ENCODE results near the gene APOOL. TPM values are rescaled to one million over a fixed set of nuclear protein-coding genes. Genes with fewer than 3 reads are reported as not detected.

Gene APOOL
- total and polyA plus RNA-seq, 10 of the 15 experiments (the other 5 are each of a cell fraction or from before 2014, with no cell fraction given): 4.4 to 14.7 (median 7.7) TPM

DNA sequence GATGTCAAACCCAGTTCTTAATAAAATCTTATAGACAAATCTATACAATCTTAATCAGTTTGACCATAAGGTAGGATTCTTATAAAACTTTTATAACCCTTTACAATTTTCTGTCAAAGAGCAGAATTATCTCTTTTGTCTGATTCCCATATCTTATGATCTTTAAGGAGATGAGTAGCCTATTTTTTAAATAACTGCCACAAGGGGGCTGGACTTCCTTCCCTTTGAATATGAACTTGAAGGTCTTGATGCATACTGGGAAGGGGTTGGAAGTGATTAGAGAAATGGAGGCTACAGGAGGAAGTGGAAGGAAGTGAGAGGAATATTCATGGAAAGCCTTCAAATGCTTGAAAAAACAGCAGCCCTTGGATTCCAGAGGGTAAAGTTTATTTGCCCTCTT lies 111.1 kb downstream of the APOOL start:
- ChIA-PET CTCF (interaction anchor here (1.0 to 6.6 kb wide), 5 partner anchors 10 to 430 kb away, joined by 3 to 66 read pairs (median 3); no protein-coding TSS in a partner anchor), RAD21 (ENCODE audit: unreplicated experiment) (no interaction called here), SMC1A (ENCODE audit: uncharacterized antibody, unreplicated experiment) (interaction anchor here (0.9 kb wide), 1 partner anchor 43 kb away, joined by 3 read pairs; no protein-coding TSS in a partner anchor), POLR2A (no interaction called here)
- Histone ChIP-seq H3K9ac (ENCODE audit: control insufficient read depth, insufficient read depth, low read length) (no peak overlapping the region), H3K36me3 (ENCODE audit: control insufficient read depth in 2 of 2, insufficient read depth in 2 of 2, low read length in 1 of 2) (no peaks in the 10 kb centered on the region), H3K4me2 (ENCODE audit: control insufficient read depth, insufficient read depth) (no peak overlapping the region), H3K27ac (ENCODE audit: control insufficient read depth, insufficient read depth) (no peak overlapping the region), H3K4me1 (ENCODE audit: control insufficient read depth, insufficient read depth, low read length) (no peaks in the 10 kb centered on the region), H4K20me1 (ENCODE audit: control insufficient read depth, insufficient read depth) (no peaks in the 10 kb centered on the region), H3K4me3 (no peak overlapping the region), H3K27me3 (replicated peaks in 1 of 2; ENCODE audit: control insufficient read depth in 2 of 2, insufficient read depth in 2 of 2, low read length in 1 of 2) (no peaks in the 10 kb centered on the region), H3K79me2 (ENCODE audit: control insufficient read depth, insufficient read depth, low read length) (no peaks in the 10 kb centered on the region), H3K9me3 (replicated peaks; ENCODE audit: control insufficient read depth, insufficient read depth, low read length) (no peaks in the 10 kb centered on the region), H2AFZ (ENCODE audit: control insufficient read depth, low read depth, low read length) (no peak overlapping the region)
- DNase-seq (ENCODE audit: low read depth, low spot score): no peak
- ATAC-seq: no peak
- no TSS peak for BruUV-seq (replicated peaks)
- intact Hi-C loops (cut with micrococcal nuclease; ENCODE audit: unreplicated experiment) (loop anchor here (5.0 kb wide), 1 partner anchor 263 kb away; the partner anchor contains the start of gene POF1B), in situ Hi-C loops (cut with MboI) (loop anchor here (5.0 kb wide), 1 partner anchor 433 kb away; no protein-coding TSS in a partner anchor)
- TF ChIP-seq MYC (IDR thresholded peaks at IDR 0.05; ENCODE audit: insufficient read depth, insufficient read length, insufficient replicate concordance, low read length, severe bottlenecking): no peak
- TF ChIP-seq, protein P1, sequence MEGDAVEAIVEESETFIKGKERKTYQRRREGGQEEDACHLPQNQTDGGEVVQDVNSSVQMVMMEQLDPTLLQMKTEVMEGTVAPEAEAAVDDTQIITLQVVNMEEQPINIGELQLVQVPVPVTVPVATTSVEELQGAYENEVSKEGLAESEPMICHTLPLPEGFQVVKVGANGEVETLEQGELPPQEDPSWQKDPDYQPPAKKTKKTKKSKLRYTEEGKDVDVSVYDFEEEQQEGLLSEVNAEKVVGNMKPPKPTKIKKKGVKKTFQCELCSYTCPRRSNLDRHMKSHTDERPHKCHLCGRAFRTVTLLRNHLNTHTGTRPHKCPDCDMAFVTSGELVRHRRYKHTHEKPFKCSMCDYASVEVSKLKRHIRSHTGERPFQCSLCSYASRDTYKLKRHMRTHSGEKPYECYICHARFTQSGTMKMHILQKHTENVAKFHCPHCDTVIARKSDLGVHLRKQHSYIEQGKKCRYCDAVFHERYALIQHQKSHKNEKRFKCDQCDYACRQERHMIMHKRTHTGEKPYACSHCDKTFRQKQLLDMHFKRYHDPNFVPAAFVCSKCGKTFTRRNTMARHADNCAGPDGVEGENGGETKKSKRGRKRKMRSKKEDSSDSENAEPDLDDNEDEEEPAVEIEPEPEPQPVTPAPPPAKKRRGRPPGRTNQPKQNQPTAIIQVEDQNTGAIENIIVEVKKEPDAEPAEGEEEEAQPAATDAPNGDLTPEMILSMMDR (IDR thresholded peaks at IDR 0.05 in 2 of 3, conservative IDR thresholded peaks at IDR 0.05 in 1 of 3; ENCODE audit: control insufficient read depth in 2 of 3, extremely low read depth in 1 of 3, insufficient read depth in 1 of 3, low read depth in 3 of 3, low read length in 3 of 3): 0 out of 6 replicates have a peak, but pooled peaks of 1 of the 3 experiments have one; percentile 4
- no peak for FAIRE-seq

DNA sequence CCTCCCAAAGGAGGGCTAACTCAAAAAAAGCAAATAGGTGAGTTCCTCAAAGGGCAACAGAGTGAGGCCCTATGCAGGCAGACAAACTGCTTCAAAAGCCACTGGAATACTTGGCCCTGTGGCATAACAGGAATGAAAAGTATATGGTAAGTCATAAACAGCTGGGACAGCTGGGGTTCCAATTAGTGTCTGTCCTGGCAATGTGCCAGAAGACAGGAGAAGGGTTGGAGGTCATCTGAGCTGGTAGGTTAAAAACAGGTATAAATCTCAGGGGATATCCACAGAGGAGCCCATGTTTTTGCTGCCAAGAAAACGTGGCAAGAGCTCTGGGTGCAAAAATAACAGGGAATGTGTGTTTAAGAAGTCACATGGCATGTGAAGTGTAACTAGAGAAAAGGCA lies 111.6 kb downstream of the APOOL start:
- Histone ChIP-seq H2AFZ (ENCODE audit: control insufficient read depth, low read depth, low read length) (no peak overlapping the region), H3K79me2 (ENCODE audit: control insufficient read depth, insufficient read depth, low read length) (no peaks in the 10 kb centered on the region), H3K27ac (ENCODE audit: control insufficient read depth, insufficient read depth) (no peak overlapping the region), H3K4me1 (ENCODE audit: control insufficient read depth, insufficient read depth, low read length) (no peaks in the 10 kb centered on the region), H3K4me3 (no peak overlapping the region), H3K9ac (ENCODE audit: control insufficient read depth, insufficient read depth, low read length) (no peak overlapping the region), H3K9me3 (replicated peaks; ENCODE audit: control insufficient read depth, insufficient read depth, low read length) (no peaks in the 10 kb centered on the region), H3K27me3 (replicated peaks in 1 of 2; ENCODE audit: control insufficient read depth in 2 of 2, insufficient read depth in 2 of 2, low read length in 1 of 2) (no peaks in the 10 kb centered on the region), H4K20me1 (ENCODE audit: control insufficient read depth, insufficient read depth) (no peaks in the 10 kb centered on the region), H3K4me2 (ENCODE audit: control insufficient read depth, insufficient read depth) (no peak overlapping the region), H3K36me3 (ENCODE audit: control insufficient read depth in 2 of 2, insufficient read depth in 2 of 2, low read length in 1 of 2) (no peaks in the 10 kb centered on the region)
- SMC1A ChIA-PET (ENCODE audit: uncharacterized antibody, unreplicated experiment): interaction anchor here (1.3 kb wide), 1 partner anchor 426 kb away, joined by 3 read pairs; no protein-coding TSS in a partner anchor
- DNase-seq (ENCODE audit: low read depth, low spot score): no peak
- ATAC-seq: no peak
- in situ Hi-C loops (cut with MboI): no loop called here
- 0% methylated on average over 1 of the region's 1 CpG for WGBS (ENCODE audit: insufficient coverage, insufficient replicate concordance, low lambda C conversion rate, missing lambda C conversion rate)
- no TSS peak for BruUV-seq (replicated peaks)
- CTCF ChIA-PET: interaction anchor here (0.9 to 2.3 kb wide), 4 partner anchors 24 to 430 kb away, joined by 3 to 11 read pairs (median 4); partner anchors contain the start of genes SATL1 and ZNF711
- FAIRE-seq: no peak
- RAD21 ChIA-PET (ENCODE audit: unreplicated experiment): no interaction called here
- intact Hi-C loops (cut with micrococcal nuclease; ENCODE audit: unreplicated experiment): no loop called here
- POLR2A ChIA-PET: no interaction called here
- TF ChIP-seq IKZF2 (IDR thresholded peaks at IDR 0.05) (no peak), STAT3 (IDR thresholded peaks at IDR 0.05; ENCODE audit: low read depth, low read length) (no peak), ATF2 (IDR thresholded peaks at IDR 0.05; ENCODE audit: low read length) (no peak)
- TF ChIP-seq, protein P2, sequence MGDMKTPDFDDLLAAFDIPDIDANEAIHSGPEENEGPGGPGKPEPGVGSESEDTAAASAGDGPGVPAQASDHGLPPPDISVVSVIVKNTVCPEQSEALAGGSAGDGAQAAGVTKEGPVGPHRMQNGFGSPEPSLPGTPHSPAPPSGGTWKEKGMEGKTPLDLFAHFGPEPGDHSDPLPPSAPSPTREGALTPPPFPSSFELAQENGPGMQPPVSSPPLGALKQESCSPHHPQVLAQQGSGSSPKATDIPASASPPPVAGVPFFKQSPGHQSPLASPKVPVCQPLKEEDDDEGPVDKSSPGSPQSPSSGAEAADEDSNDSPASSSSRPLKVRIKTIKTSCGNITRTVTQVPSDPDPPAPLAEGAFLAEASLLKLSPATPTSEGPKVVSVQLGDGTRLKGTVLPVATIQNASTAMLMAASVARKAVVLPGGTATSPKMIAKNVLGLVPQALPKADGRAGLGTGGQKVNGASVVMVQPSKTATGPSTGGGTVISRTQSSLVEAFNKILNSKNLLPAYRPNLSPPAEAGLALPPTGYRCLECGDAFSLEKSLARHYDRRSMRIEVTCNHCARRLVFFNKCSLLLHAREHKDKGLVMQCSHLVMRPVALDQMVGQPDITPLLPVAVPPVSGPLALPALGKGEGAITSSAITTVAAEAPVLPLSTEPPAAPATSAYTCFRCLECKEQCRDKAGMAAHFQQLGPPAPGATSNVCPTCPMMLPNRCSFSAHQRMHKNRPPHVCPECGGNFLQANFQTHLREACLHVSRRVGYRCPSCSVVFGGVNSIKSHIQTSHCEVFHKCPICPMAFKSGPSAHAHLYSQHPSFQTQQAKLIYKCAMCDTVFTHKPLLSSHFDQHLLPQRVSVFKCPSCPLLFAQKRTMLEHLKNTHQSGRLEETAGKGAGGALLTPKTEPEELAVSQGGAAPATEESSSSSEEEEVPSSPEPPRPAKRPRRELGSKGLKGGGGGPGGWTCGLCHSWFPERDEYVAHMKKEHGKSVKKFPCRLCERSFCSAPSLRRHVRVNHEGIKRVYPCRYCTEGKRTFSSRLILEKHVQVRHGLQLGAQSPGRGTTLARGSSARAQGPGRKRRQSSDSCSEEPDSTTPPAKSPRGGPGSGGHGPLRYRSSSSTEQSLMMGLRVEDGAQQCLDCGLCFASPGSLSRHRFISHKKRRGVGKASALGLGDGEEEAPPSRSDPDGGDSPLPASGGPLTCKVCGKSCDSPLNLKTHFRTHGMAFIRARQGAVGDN (IDR thresholded peaks at IDR 0.05): no peak
